Measurements from ENCODE around the gene EIF3I.

EIF3I gene

DNA sequence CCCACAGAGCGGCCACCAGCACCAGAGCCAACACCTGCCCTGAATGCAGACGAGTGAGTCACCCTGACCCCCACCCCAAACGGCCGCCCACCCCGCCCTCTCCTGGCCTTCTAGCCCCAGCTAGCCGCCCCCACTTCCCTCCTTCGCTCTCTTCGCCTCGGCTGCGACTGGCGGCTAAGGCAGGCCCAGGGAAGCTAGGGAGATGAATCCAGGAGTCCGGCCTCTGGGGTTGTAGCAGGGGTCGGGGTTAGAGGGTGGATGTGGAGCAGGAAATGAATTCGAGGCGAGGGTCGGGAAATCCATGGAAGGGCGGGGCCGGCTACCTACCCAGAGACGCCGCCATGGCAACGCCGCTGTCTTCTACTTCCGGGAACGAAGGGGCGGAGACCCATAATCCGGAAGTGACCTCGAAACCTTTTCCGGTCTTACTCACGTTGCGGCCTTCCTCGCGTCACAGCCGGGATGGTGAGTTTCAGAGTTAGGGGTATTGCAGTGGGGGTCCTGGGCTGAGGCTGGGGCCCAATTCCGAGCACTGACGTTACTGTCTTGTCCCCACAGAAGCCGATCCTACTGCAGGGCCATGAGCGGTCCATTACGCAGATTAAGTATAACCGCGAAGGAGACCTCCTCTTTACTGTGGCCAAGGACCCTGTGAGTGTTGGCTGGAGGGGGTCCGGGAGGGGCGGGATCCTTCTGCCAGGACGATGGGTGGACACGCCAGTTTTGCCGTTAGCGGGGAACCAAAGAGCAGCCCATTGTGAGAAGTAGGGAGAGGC lies at the start of gene EIF3I, which contains the start of gene TMEM234:
Gene EIF3I, plus strand, starts transcription at position 428 of the 776 bp plus-strand sequence. Its CDS starts 35 bp downstream, at position 463.
Gene TMEM234, minus strand, starts transcription at position 374 of the 776 bp plus-strand sequence. Its CDS starts 31 bp downstream, at position 343.
- peak; percentile 88 for DNase-seq

- no peak for DNase-seq
These were observed 49.5 kb upstream of the EIF3I start for GRCh38 chr1:32172621-32173245.

- no peak for DNase-seq
These were observed 43.6 kb upstream of the EIF3I start for GRCh38 chr1:32178380-32179192.

- no peak for DNase-seq
These were observed 43.1 kb upstream of the EIF3I start for GRCh38 chr1:32179193-32179442.

- peak; percentile 81 for DNase-seq
These were observed 42.6 kb upstream of the EIF3I start, which contains the start of gene TXLNA for GRCh38 chr1:32179443-32180185. TSS of gene TXLNA (plus strand) at chr1:32179675. CDS start at chr1:32180346, 671 bp downstream.

GRCh38 chr1:32180186-32181060 lies 41.8 kb upstream of the EIF3I start:
- no peak for DNase-seq

- no peak for DNase-seq
These were observed 41.1 kb upstream of the EIF3I start for GRCh38 chr1:32181065-32181464.

DNA sequence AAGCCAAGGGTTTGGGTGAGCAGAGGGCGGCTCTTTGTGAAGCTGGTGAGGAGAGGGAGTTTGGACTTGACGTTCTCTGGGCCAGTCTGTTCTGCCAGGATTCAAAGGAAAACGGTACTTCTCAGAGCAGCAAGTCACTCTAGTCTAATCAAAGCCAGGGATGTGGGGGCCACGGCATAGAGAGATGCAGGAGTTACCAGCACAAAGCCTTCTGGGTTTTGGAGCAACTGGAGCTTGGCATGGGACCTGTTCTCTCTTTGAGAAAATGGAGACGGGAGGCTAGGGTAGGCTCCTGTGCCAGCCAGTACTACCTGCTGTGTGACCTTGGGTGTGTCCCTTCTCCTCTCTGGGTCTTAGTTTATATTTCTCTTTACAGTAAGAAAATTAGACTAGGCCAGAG lies 40.6 kb upstream of the EIF3I start:
- DNase-seq: no peak

DNA sequence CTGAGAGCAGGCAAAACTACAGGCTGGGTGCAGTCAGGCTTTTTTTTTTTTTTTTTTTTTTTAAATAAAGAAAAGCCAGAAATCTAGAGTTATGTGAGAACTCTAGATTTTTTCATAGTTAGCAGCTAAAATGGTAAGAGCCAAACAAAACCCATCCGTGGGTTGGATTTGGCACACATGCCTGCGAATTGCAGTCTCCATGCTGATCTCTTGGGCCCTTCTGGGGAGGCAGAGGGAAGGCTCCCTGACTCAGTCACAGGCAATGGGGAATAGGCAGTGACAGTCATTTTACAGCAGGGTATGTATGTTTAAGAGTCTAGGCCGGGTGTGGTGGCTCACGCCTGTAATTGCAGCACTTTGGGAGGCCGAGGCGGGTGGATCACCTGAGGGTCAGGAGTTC lies 40.1 kb upstream of the EIF3I start:
- DNase-seq: no peak

DNA sequence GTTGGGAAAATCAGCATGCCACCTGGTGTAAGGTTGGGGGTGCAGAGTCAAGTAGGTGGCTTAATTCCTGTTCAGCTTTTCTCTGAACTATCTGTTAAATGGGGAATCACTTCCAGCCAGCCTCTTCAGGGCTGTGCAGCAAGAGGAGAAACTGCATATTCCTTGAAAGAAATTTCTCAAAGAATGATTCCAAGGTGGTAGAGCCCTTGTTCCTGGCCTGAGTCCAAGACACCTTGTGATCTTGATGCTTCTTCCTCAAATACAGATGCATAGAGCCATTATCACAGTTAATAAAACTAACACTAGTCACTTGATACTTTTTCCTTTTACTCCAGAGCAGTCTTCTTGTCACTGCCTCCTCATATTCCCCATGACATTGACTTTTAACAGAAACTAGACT lies 37.6 kb upstream of the EIF3I start:
- DNase-seq: no peak

- DNase-seq: no peak
These were observed 36.1 kb upstream of the EIF3I start for GRCh38 chr1:32186077-32186476.

- DNase-seq: no peak
These were observed 35.7 kb upstream of the EIF3I start for GRCh38 chr1:32186491-32186890.

- DNase-seq: no peak
These were observed 34.4 kb upstream of the EIF3I start for GRCh38 chr1:32187850-32188249.

DNA sequence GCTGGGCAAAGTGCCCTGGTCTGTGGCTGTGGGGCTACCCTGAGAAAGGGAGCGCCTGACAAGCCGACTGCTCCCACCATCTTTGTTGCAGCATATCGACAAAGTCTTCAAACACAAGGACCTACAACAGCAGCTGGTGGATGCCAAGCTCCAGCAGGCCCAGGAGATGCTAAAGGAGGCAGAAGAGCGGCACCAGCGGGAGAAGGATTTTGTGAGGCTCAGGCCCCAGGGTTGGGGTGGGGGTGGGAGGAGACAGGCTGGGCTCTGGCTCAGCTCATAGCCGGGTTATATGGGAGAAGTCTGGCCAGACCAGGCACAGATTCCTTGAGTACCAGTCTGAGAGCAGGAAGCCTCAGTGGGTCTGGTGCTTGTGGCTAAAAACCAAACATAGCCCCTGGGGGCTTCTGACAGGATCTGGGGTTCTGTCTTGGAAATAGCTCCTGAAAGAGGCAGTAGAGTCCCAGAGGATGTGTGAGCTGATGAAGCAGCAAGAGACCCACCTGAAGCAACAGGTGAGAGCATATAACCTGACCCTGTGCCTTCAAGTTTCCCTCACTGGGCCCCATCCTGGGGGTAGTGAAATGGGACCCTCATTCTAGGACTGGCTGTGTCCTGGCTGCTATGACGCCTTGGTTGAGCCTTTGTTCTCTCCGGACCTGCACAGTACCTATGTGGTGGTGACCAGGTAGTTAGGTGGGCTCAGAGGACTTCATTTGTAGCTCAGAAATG lies 29.8 kb upstream of the EIF3I start:
- DNase-seq: no peak

DNA sequence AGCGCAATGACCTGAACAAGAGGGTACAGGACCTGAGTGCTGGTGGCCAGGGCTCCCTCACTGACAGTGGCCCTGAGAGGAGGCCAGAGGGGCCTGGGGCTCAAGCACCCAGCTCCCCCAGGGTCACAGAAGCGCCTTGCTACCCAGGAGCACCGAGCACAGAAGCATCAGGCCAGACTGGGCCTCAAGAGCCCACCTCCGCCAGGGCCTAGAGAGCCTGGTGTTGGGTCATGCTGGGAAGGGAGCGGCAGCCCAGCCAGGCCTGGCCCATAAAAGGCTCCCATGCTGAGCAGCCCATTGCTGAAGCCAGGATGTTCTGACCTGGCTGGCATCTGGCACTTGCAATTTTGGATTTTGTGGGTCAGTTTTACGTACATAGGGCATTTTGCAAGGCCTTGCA lies 27.2 kb upstream of the EIF3I start:
- no peak for DNase-seq

DNA sequence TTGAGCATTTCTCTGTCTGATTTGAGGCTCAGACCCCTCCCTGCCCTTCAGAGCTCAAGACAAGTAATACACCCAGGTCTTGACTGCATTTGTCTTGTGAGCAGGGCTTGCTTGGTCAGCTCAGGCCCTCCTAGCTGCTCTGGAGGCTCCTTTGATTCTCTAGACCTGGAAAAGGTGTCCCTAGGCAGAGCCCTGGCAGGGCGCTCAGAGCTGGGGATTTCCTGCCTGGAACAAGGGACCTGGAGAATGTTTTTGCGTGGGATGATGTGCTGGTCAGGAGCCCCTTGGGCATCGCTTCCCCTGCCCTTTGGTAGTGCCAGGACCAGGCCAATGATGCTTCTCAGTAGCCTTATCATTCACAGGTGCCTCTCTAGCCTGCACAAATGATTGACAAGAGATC lies 26.7 kb upstream of the EIF3I start:
- no peak for DNase-seq

GRCh38 chr1:32195972-32196823 lies 26.0 kb upstream of the EIF3I start:
- no peak for DNase-seq

- DNase-seq: no peak
These were observed 25.1 kb upstream of the EIF3I start for GRCh38 chr1:32197074-32197473.

DNA sequence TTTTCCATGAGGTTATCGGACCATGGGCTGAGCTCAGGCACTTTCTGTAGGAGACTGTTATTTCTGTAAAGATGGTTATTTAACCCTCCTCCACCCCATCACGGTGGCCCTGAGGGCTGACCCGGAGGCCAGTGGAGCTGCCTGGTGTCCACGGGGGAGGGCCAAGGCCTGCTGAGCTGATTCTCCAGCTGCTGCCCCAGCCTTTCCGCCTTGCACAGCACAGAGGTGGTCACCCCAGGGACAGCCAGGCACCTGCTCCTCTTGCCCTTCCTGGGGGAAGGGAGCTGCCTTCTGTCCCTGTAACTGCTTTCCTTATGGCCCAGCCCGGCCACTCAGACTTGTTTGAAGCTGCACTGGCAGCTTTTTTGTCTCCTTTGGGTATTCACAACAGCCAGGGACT lies 24.4 kb upstream of the EIF3I start:
- no peak for DNase-seq
